NT2/D1 (cell line): ENCODE results near the gene TTC39B.
A peak's percentile ranks its signal among the peaks of the same experiment; 100 is the strongest.
"Not testable (repeated sequence)": the region's sequence is repeated elsewhere in the genome, so short reads cannot be mapped to it uniquely, and the experiment has no call there.

Experiments used
- DNase-seq: peaks from one replicate; pipeline ENCODE4 v3.0.0-alpha.2; 2011; ENCODE audit warnings: low read depth, low spot score
- H3K27me3 ChIP-seq: 2 replicates; pipeline ENCODE4 v1.6.0; 2011; ENCODE audit warnings: mild to moderate bottlenecking; ENCODE audit not compliant: insufficient read length, insufficient read depth
- H3K36me3 ChIP-seq: 2 replicates; pipeline ENCODE4 v1.6.1; 2011; ENCODE audit warnings: mild to moderate bottlenecking, low read length, mixed read lengths; ENCODE audit not compliant: insufficient read depth, insufficient read length
- H3K4me1 ChIP-seq: 2 replicates; pipeline ENCODE4 v1.5.1; 2011; ENCODE audit not compliant: insufficient read depth, insufficient read length
- H3K4me3 ChIP-seq: 2 replicates; pipeline ENCODE4 v1.5.1; 2011; ENCODE audit warnings: low read depth; ENCODE audit not compliant: insufficient read length
- H3K9ac ChIP-seq: 2 replicates; pipeline ENCODE4 v1.6.0; 2011; ENCODE audit warnings: low read depth; ENCODE audit not compliant: insufficient read length
- H3K9me3 ChIP-seq: 2 replicates; pipeline ENCODE4 v1.5.1; 2011; ENCODE audit warnings: mild to moderate bottlenecking, low read length; ENCODE audit not compliant: insufficient read depth
- SUZ12 ChIP-seq: IDR thresholded peaks from 2 replicates; pipeline ENCODE4 v1.6.1; 2011; ENCODE audit not compliant: insufficient read length, insufficient read depth; ENCODE audit errors: extremely low read depth
- YY1 ChIP-seq: IDR thresholded peaks from 2 replicates; pipeline ENCODE4 v1.6.1; 2011; ENCODE audit not compliant: insufficient read length, insufficient read depth
- ZNF274 ChIP-seq: IDR thresholded peaks from 2 replicates; pipeline ENCODE4 v1.6.1; 2011; ENCODE audit warnings: mild to moderate bottlenecking, low read depth, low read length

Gene TTC39B

GRCh38 chr9:15238646-15239045 is 68.4 kb downstream of the TTC39B start:
- peaks cover 18% of the 10 kb centered on the region; the same call in 1 of the 2 replicates for H3K9me3 ChIP-seq
- no peak for TF ChIP-seq ZNF274
- no peaks in the 10 kb centered on the region for H3K36me3 ChIP-seq
- no peaks in the 10 kb centered on the region for H3K4me1 ChIP-seq
- H3K27me3 ChIP-seq = no peaks in the 10 kb centered on the region
- H3K4me3 ChIP-seq = no peak overlapping the region
- no peak for DNase-seq
- no peak overlapping the region for H3K9ac ChIP-seq

GRCh38 chr9:15235658-15236057 is 71.4 kb downstream of the TTC39B start:
- peaks cover 18% of the 10 kb centered on the region; the same call in 1 of the 2 replicates for H3K9me3 ChIP-seq
- H3K4me3 ChIP-seq = no peak overlapping the region
- no peaks in the 10 kb centered on the region for H3K36me3 ChIP-seq
- TF ChIP-seq ZNF274 = no peak
- no peak for TF ChIP-seq YY1
- no peak for TF ChIP-seq SUZ12
- no peaks in the 10 kb centered on the region for H3K27me3 ChIP-seq
- no peak overlapping the region for H3K9ac ChIP-seq
- no peak for DNase-seq
- H3K4me1 ChIP-seq = no peaks in the 10 kb centered on the region

GRCh38 chr9:15233941-15234490 is 73.0 kb downstream of the TTC39B start:
- DNase-seq, H3K4me1 ChIP-seq, H3K36me3 ChIP-seq, H3K4me3 ChIP-seq, H3K27me3 ChIP-seq, H3K9ac ChIP-seq: not testable (repeated sequence)
- H3K9me3 ChIP-seq = peaks cover 18% of the 10 kb centered on the region; the same call in 1 of the 2 replicates

- not testable (repeated sequence) for H3K4me3 ChIP-seq, H3K27me3 ChIP-seq, H3K36me3 ChIP-seq, H3K4me1 ChIP-seq, DNase-seq, H3K9ac ChIP-seq, H3K9me3 ChIP-seq
Observed at GRCh38 chr9:15232706-15233280, 74.2 kb downstream of the TTC39B start.

GRCh38 chr9:15231788-15232635 is 75.0 kb downstream of the TTC39B start:
- Histone ChIP-seq H3K4me1 (no peaks in the 10 kb centered on the region), H3K27me3 (no peaks in the 10 kb centered on the region), H3K36me3 (no peaks in the 10 kb centered on the region), H3K9ac (no peak overlapping the region), H3K4me3 (no peak overlapping the region), H3K9me3 (0 out of 2 replicates have a peak, but pooled peaks cover under 1% of the 10 kb centered on the region)
- DNase-seq = peak; percentile 49
- TF ChIP-seq YY1 (no peak), SUZ12 (no peak), ZNF274 (no peak)

- TF ChIP-seq ZNF274 (no peak), YY1 (no peak), SUZ12 (no peak)
- H3K9ac ChIP-seq = no peak overlapping the region
- no peaks in the 10 kb centered on the region for H3K36me3 ChIP-seq
- H3K9me3 ChIP-seq = no peaks in the 10 kb centered on the region
- H3K4me3 ChIP-seq = no peak overlapping the region
- no peak for DNase-seq
- H3K4me1 ChIP-seq = no peaks in the 10 kb centered on the region
- no peaks in the 10 kb centered on the region for H3K27me3 ChIP-seq
Observed at GRCh38 chr9:15229409-15229808, 77.6 kb downstream of the TTC39B start.

- DNase-seq = no peak
- TF ChIP-seq ZNF274 = no peak
- TF ChIP-seq YY1 = no peak
- TF ChIP-seq SUZ12 = no peak
- no peak overlapping the region for H3K9ac ChIP-seq
Observed at GRCh38 chr9:15227491-15227890, 79.5 kb downstream of the TTC39B start.

More at GRCh38 chr9:15227491-15227890, 79.5 kb downstream of the TTC39B start:
- no peaks in the 10 kb centered on the region for H3K9me3 ChIP-seq
- H3K4me3 ChIP-seq = no peak overlapping the region
- H3K36me3 ChIP-seq = no peaks in the 10 kb centered on the region
- no peaks in the 10 kb centered on the region for H3K27me3 ChIP-seq
- H3K4me1 ChIP-seq = no peaks in the 10 kb centered on the region
